ENCODE measurements around the gene DPH2. TPM values are rescaled to one million over a fixed set of nuclear protein-coding genes. Genes with fewer than 3 reads are reported as not detected.

Gene DPH2
- total and polyA plus RNA-seq, 3 experiments from 2014 or later: 32.9 to 94.7 (median 85.8) TPM

DNA sequence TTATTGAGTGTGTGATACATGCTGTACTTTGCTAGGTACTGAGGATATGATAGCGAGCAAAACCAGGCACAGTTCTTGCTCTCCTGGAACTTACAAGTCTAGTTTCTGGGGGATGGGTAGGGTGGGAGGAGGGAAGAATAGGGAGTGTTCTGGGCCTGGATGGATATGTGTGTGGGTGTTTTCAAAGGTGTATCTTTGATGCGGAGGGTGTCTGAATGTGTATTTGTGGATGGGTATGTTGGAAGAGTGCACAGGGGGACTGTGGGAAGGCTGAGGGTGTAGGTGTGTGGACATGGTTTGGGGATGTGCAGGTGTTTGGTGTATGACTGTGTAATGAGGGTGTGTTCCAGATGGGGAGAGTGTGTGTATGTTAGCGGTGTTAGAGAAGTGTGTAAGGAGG lies 4.5 kb upstream of the DPH2 start:
- H3K9me3 Mint-ChIP-seq: no peaks in the 10 kb centered on the region
- H3K27ac Mint-ChIP-seq: no peak overlapping the region
- no peaks in the 10 kb centered on the region for H3K9me3 ChIP-seq (ENCODE audit: low read length)
- CTCF ChIA-PET: no interaction called here
- POLR2A ChIA-PET: no interaction called here
- no peak overlapping the region for H3K27ac ChIP-seq (ENCODE audit: low read depth, low read length)
- peaks cover 12 to 14% (median 12%) of the 10 kb centered on the region in 3 donors for H3K4me1 Mint-ChIP-seq
- peaks cover 4% of the 10 kb centered on the region for H3K36me3 ChIP-seq (ENCODE audit: insufficient read depth, low read length)
- H3K4me1 ChIP-seq (ENCODE audit: insufficient read depth, low read length): peaks cover 5% of the 10 kb centered on the region
- H3K4me3 Mint-ChIP-seq: no peak overlapping the region
- no peak for DNase-seq
- H3K27me3 Mint-ChIP-seq: no peaks in the 10 kb centered on the region
- H3K27me3 ChIP-seq (ENCODE audit: insufficient read depth, low read length, poor library complexity, severe bottlenecking): no peaks in the 10 kb centered on the region
- H3K36me3 Mint-ChIP-seq: peaks cover 0 to 30% (median 6%) of the 10 kb centered on the region in 3 donors
- no peak overlapping the region for H3K4me3 ChIP-seq (ENCODE audit: low read length)

DNA sequence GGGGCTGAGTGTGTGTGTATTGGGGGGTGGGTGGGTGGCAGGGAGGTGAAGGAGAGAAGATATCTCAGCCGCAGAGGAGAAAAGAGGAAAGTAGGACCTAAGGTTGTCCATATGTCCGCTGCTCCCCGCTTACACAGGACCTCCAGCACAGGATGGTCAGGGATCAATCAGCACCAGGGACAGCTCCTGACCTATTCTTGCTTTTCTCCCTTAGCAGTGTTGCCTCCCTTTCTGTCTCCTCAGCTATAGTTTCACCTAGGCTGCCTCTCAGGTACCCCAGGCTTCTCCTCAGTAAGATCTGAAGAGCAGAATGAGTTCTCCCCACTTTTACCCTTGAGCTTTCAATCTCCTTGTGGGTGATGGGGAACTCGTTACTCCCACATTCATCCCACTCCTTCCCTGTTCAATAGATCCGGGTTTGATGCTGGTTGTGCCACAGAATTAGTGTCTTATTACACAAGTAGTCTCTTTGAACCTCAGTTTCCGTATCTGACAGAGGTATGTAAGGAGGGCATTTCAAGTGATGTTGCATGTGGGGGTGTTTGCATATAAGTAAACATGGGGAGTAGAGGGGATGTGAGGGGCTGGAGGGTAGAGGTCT lies 1.4 kb upstream of the DPH2 start:
- peaks cover 3% of the 10 kb centered on the region for H3K36me3 ChIP-seq (ENCODE audit: insufficient read depth, low read length)
- Mint-ChIP-seq H3K9me3 (no peaks in the 10 kb centered on the region), H3K27me3 (no peaks in the 10 kb centered on the region), H3K4me1 (peaks cover 22 to 27% (median 24%) of the 10 kb centered on the region in 3 donors), H3K36me3 (peaks cover 0 to 22% (median 0%) of the 10 kb centered on the region in 3 donors), H3K4me3 (no peak overlapping the region), H3K27ac (peak overlapping the region in 1 of 8 donors; percentile 75)
- peaks cover 13% of the 10 kb centered on the region for H3K4me1 ChIP-seq (ENCODE audit: insufficient read depth, low read length)
- H3K9me3 ChIP-seq (ENCODE audit: low read length): no peaks in the 10 kb centered on the region
- no peak overlapping the region for H3K4me3 ChIP-seq (ENCODE audit: low read length)
- no peak overlapping the region for H3K27ac ChIP-seq (ENCODE audit: low read depth, low read length)
- POLR2A ChIA-PET: no interaction called here
- no peaks in the 10 kb centered on the region for H3K27me3 ChIP-seq (ENCODE audit: insufficient read depth, low read length, poor library complexity, severe bottlenecking)
- DNase-seq: no peak
- CTCF ChIA-PET: no interaction called here

DNA sequence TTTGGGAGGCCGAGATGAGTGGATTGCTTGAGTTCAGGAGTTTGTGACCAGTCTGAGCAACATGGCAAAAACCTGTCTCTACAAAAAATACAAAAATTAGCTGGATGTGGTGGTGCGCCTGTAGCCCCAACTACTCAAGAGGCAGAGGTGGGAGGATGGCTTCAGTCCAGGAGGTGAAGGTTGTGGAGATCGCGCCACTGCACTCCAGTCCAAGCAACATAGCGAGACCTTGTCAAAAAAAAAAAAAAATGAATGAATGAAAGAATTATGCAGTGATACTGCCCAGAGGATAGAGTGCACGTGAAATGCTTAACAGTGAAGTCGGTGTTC lies 429 bp upstream of the DPH2 start:
- peak overlapping the region; percentile 31 to 99 (median 54) for H3K27ac Mint-ChIP-seq
- Histone ChIP-seq H3K9me3 (ENCODE audit: low read length) (no peaks in the 10 kb centered on the region), H3K27ac (ENCODE audit: low read depth, low read length) (no peak overlapping the region), H3K4me1 (ENCODE audit: insufficient read depth, low read length) (peaks cover 20% of the 10 kb centered on the region), H3K36me3 (ENCODE audit: insufficient read depth, low read length) (peaks cover 3% of the 10 kb centered on the region), H3K4me3 (ENCODE audit: low read length) (peak overlapping the region; percentile 67), H3K27me3 (ENCODE audit: insufficient read depth, low read length, poor library complexity, severe bottlenecking) (no peaks in the 10 kb centered on the region)
- peaks cover 0 to 26% (median 0%) of the 10 kb centered on the region in 3 donors for H3K36me3 Mint-ChIP-seq
- H3K4me3 Mint-ChIP-seq: peak overlapping the region; percentile 93 to 97 (median 94)
- POLR2A ChIA-PET: interaction anchor here (0.8 to 1.2 kb wide), 2 partner anchors 22 to 23 kb away, joined by 5 to 6 read pairs; partner anchors contain the start of gene IPO13
- no peaks in the 10 kb centered on the region for H3K27me3 Mint-ChIP-seq
- CTCF ChIA-PET: interaction anchor here (1.4 kb wide), 2 partner anchors 16 to 22 kb away, joined by 3 to 8 read pairs; partner anchors contain the start of gene IPO13
- H3K9me3 Mint-ChIP-seq: no peaks in the 10 kb centered on the region
- peaks cover 32 to 36% (median 33%) of the 10 kb centered on the region in 3 donors for H3K4me1 Mint-ChIP-seq
- DNase-seq: no peak

- H3K4me3 Mint-ChIP-seq: peak overlapping the region; percentile 93 to 97 (median 94)
- CTCF ChIA-PET: interaction anchor here (1.3 to 2.0 kb wide), 4 partner anchors 13 to 36 kb away, joined by 3 to 8 read pairs (median 6); partner anchors contain the start of gene IPO13
- peak overlapping the region; percentile 46 for H3K27ac ChIP-seq (ENCODE audit: low read depth, low read length)
Measured at GRCh38 chr1:43970502-43970901, 692 bp downstream of the DPH2 start.

DNA sequence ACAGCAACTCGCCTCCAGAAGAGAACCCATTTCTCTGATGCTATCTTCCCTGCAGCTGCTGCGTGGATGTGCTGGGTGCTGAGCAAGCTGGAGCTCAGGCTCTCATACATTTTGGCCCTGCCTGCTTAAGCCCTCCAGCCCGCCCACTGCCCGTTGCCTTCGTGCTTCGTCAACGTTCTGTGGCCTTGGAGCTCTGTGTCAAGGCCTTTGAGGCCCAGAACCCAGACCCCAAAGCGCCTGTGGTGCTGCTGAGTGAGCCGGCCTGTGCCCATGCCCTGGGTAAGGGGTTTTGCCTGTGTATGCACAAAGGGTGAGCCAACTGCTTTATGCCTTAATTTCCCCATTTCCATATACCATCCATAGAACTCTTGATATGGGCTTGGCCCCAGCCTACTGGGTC lies 1.1 kb downstream of the DPH2 start:
- ChIA-PET POLR2A (no interaction called here), CTCF (interaction anchor here (1.3 to 2.0 kb wide), 2 partner anchors 13 to 36 kb away, joined by 3 to 8 read pairs; no protein-coding TSS in a partner anchor)
- Histone ChIP-seq H3K36me3 (ENCODE audit: insufficient read depth, low read length) (peaks cover 3% of the 10 kb centered on the region), H3K27ac (ENCODE audit: low read depth, low read length) (no peak overlapping the region), H3K4me1 (ENCODE audit: insufficient read depth, low read length) (peaks cover 25% of the 10 kb centered on the region), H3K4me3 (ENCODE audit: low read length) (no peak overlapping the region), H3K9me3 (ENCODE audit: low read length) (no peaks in the 10 kb centered on the region), H3K27me3 (ENCODE audit: insufficient read depth, low read length, poor library complexity, severe bottlenecking) (no peaks in the 10 kb centered on the region)
- DNase-seq: no peak
- Mint-ChIP-seq H3K4me1 (peaks cover 35 to 44% (median 41%) of the 10 kb centered on the region in 3 donors), H3K27me3 (no peaks in the 10 kb centered on the region), H3K4me3 (peak overlapping the region; percentile 93 to 97 (median 94)), H3K9me3 (no peaks in the 10 kb centered on the region), H3K36me3 (peaks cover 0 to 35% (median 0%) of the 10 kb centered on the region in 3 donors), H3K27ac (peak overlapping the region in 2 of 8 donors; percentile 42 to 60)

More at GRCh38 chr1:43970502-43970901, 692 bp downstream of the DPH2 start:
- no peaks in the 10 kb centered on the region for H3K27me3 ChIP-seq (ENCODE audit: insufficient read depth, low read length, poor library complexity, severe bottlenecking)
- DNase-seq: no peak
- Mint-ChIP-seq H3K27ac (peak overlapping the region in 6 of 8 donors; percentile 61 to 99 (median 89)), H3K9me3 (no peaks in the 10 kb centered on the region), H3K4me1 (peaks cover 32 to 40% (median 37%) of the 10 kb centered on the region in 3 donors), H3K27me3 (no peaks in the 10 kb centered on the region), H3K36me3 (peaks cover 0 to 31% (median 0%) of the 10 kb centered on the region in 3 donors)
- no peaks in the 10 kb centered on the region for H3K9me3 ChIP-seq (ENCODE audit: low read length)
- H3K36me3 ChIP-seq (ENCODE audit: insufficient read depth, low read length): peaks cover 3% of the 10 kb centered on the region
- H3K4me3 ChIP-seq (ENCODE audit: low read length): peak overlapping the region; percentile 67
- POLR2A ChIA-PET: interaction anchor here (1.2 kb wide), 1 partner anchor 24 kb away, joined by 5 read pairs; the partner anchor contains the start of gene IPO13
- peaks cover 21% of the 10 kb centered on the region for H3K4me1 ChIP-seq (ENCODE audit: insufficient read depth, low read length)

- H3K27ac Mint-ChIP-seq: no peak overlapping the region
- CTCF ChIA-PET: interaction anchor here (1.3 to 2.0 kb wide), 2 partner anchors 14 to 37 kb away, joined by 3 to 8 read pairs; no protein-coding TSS in a partner anchor
Measured at GRCh38 chr1:43971336-43971980, 1.6 kb downstream of the DPH2 start.

GRCh38 chr1:43973981-43974442 lies 4.2 kb downstream of the DPH2 start:
- H3K4me1 Mint-ChIP-seq: peaks cover 62 to 73% (median 70%) of the 10 kb centered on the region in 3 donors
- peak overlapping the region; percentile 79 for H3K27ac ChIP-seq (ENCODE audit: low read depth, low read length)
- H3K36me3 Mint-ChIP-seq: peaks cover 3 to 54% (median 9%) of the 10 kb centered on the region in 3 donors
- ChIA-PET CTCF (interaction anchor here (1.8 to 2.5 kb wide), 2 partner anchors 27 to 31 kb away, joined by 5 to 12 read pairs; partner anchors contain the start of gene IPO13), POLR2A (interaction anchor here (0.8 kb wide), 1 partner anchor 27 kb away, joined by 3 read pairs; the partner anchor contains the start of gene IPO13)
- H3K4me3 Mint-ChIP-seq: peak overlapping the region; percentile 86 to 98 (median 94)
- no peaks in the 10 kb centered on the region for H3K9me3 ChIP-seq (ENCODE audit: low read length)
- H3K36me3 ChIP-seq (ENCODE audit: insufficient read depth, low read length): peaks cover 21% of the 10 kb centered on the region
- DNase-seq: no peak
- peak overlapping the region; percentile 83 to 99 (median 93) for H3K27ac Mint-ChIP-seq
- H3K9me3 Mint-ChIP-seq: no peaks in the 10 kb centered on the region
- peak overlapping the region; percentile 85 for H3K4me3 ChIP-seq (ENCODE audit: low read length)
- peaks cover 51% of the 10 kb centered on the region for H3K4me1 ChIP-seq (ENCODE audit: insufficient read depth, low read length)
- no peaks in the 10 kb centered on the region for H3K27me3 ChIP-seq (ENCODE audit: insufficient read depth, low read length, poor library complexity, severe bottlenecking)
- peaks cover 0 to 6% of the 10 kb centered on the region in 2 donors for H3K27me3 Mint-ChIP-seq

More at GRCh38 chr1:43971336-43971980, 1.6 kb downstream of the DPH2 start:
- Mint-ChIP-seq H3K9me3 (no peaks in the 10 kb centered on the region), H3K4me3 (peak overlapping the region; percentile 93 to 97 (median 94)), H3K27me3 (no peaks in the 10 kb centered on the region), H3K36me3 (peaks cover 0 to 37% (median 0%) of the 10 kb centered on the region in 3 donors), H3K4me1 (peaks cover 40 to 49% (median 46%) of the 10 kb centered on the region in 3 donors)
- Histone ChIP-seq H3K4me1 (ENCODE audit: insufficient read depth, low read length) (peaks cover 30% of the 10 kb centered on the region), H3K9me3 (ENCODE audit: low read length) (no peaks in the 10 kb centered on the region), H3K4me3 (ENCODE audit: low read length) (no peak overlapping the region), H3K27ac (ENCODE audit: low read depth, low read length) (no peak overlapping the region), H3K36me3 (ENCODE audit: insufficient read depth, low read length) (peaks cover 7% of the 10 kb centered on the region), H3K27me3 (ENCODE audit: insufficient read depth, low read length, poor library complexity, severe bottlenecking) (no peaks in the 10 kb centered on the region)
- POLR2A ChIA-PET: no interaction called here
- no peak for DNase-seq

Measured in CD8-positive, alpha-beta memory T cell (primary cell).